OCI-LY3 (cell line): ENCODE data around the gene MACROD2.

Source experiments
- CTCF ChIP-seq: fragments of 200-600, 300-600 bp; sonication (generic); IDR thresholded peaks from 2 replicates; pipeline ENCODE4 v1.5.1; 2014; ENCODE audit warnings: antibody characterized with exemption, low read length, low read depth
- EZH2phosphoT487 ChIP-seq: fragments of 200-600 bp; shearing (Covaris generic); IDR thresholded peaks from 2 replicates; pipeline ENCODE4 v1.6.1; 2018; ENCODE audit warnings: antibody characterized with exemption, mixed run types, low read depth

- TF ChIP-seq EZH2phosphoT487 (no peak), CTCF (no peak)
These were observed 1427.7 kb downstream of the MACROD2 start for GRCh38 chr20:15422966-15423365.
